ENCODE data around the gene U2SURP. TPM values are rescaled to one million over a fixed set of nuclear protein-coding genes. Genes with fewer than 3 reads are reported as not detected.

Gene U2SURP
- total RNA-seq, 4 donors from 2014 or later, result 36.7 to 180 (median 79.3) TPM

DNA sequence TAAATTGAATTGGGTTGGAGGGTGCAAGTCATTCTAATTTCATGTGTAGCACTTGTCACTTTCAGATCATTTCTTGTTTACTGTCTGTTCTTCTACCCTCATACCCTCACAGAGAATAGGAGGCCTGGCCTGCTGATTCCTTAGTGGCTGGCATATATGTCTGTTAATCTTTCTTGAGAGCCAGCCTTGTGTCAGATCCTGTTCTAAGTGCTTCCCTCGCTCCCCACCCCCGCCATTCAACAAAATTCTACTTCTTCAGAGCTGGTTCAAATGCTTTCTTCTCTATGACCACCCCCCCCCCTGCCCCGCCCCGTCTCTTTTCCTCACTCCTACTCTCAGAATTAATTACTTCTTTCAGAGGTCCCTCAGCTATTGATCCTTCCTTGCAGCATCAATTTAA is 1.5 kb upstream of the U2SURP start:
- Histone ChIP-seq H3K4me1 (peaks cover 13 to 37% (median 24%) of the 10 kb centered on the region in 4 donors), H3K9me3 (no peaks in the 10 kb centered on the region), H3K4me3 (no peak overlapping the region), H3K27me3 (no peaks in the 10 kb centered on the region), H3K27ac (peak overlapping the region in 3 of 4 donors; percentile 92 to 94 (median 93)), H3K36me3 (no peaks in the 10 kb centered on the region)
- in situ Hi-C loops (cut with MboI; ENCODE audit: low pct_ligation_motif_present in 1 of 4, low pct_unique_long_range_greater_than_20kb in 1 of 4, low sequenced_read_pairs in 3 of 4) (loop anchor here (10.0 to 25.0 kb wide), 5 partner anchors 163 to 415 kb away; partner anchors contain the start of genes PLS1 (in 3 of the 4) and ATR (in 1 of the 4)), intact Hi-C loops (cut with DNase I; ENCODE audit: low total_unique reads) (loop anchor here (10.0 kb wide), 1 partner anchor 425 kb away; the partner anchor contains the start of gene ATR)
- no peak for TF ChIP-seq EP300 (IDR thresholded peaks at IDR 0.05; ENCODE audit: low read depth)
- TF ChIP-seq CTCF (IDR thresholded peaks at IDR 0.05), result no peak
- no peak for TF ChIP-seq POLR2A (IDR thresholded peaks at IDR 0.05)
- no peak for TF ChIP-seq POLR2AphosphoS5 (IDR thresholded peaks at IDR 0.05)
- no peak for DNase-seq
- 78 to 100% methylated on average over 2 to 4 of the region's 4 CpGs for WGBS, 2 donors (ENCODE audit: low coverage in 1 of 2)

- peaks cover 13 to 44% (median 24%) of the 10 kb centered on the region in 4 donors for H3K4me1 ChIP-seq
- H3K36me3 ChIP-seq, result no peaks in the 10 kb centered on the region
- H3K27me3 ChIP-seq, result no peaks in the 10 kb centered on the region
- in situ Hi-C loops (cut with MboI; ENCODE audit: low pct_ligation_motif_present in 1 of 4, low pct_unique_long_range_greater_than_20kb in 1 of 4, low sequenced_read_pairs in 3 of 4), result no loop called here
- intact Hi-C loops (cut with DNase I; ENCODE audit: low total_unique reads), result loop anchor here (10.0 kb wide), 1 partner anchor 426 kb away; the partner anchor contains the start of gene ATR
- no peak for TF ChIP-seq EP300 (IDR thresholded peaks at IDR 0.05; ENCODE audit: low read depth)
- no peak for TF ChIP-seq CTCF (IDR thresholded peaks at IDR 0.05)
- TF ChIP-seq POLR2A (IDR thresholded peaks at IDR 0.05), result no peak
- TF ChIP-seq POLR2AphosphoS5 (IDR thresholded peaks at IDR 0.05), result no peak
- 8 to 16% methylated on average over 2 to 10 of the region's 10 CpGs for WGBS, 2 donors (ENCODE audit: low coverage in 1 of 2)
- peak overlapping the region; percentile 91 to 94 (median 92) for H3K27ac ChIP-seq
- H3K9me3 ChIP-seq, result no peaks in the 10 kb centered on the region
- peak; percentile 20 for DNase-seq
- H3K4me3 ChIP-seq, result peak overlapping the region; percentile 48 to 97 (median 84)
Measured at GRCh38 chr3:143000528-143000927, 842 bp upstream of the U2SURP start.

DNA sequence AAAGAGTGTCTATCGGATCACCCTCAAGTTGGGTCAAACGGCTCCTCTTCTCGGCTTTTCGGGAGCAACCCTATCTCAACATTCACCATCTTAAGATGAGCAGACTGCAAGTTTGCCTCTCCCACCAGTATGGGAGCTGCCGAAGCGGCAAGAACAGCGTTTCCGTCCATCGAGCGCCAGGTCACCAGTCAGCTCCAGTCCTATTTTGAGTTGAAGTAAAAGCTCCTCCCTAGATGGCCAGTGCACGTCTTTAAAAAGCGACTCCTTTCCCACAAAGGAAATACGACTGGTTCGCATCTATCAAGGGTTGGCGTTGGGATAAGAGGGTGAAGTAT is 369 bp upstream of the U2SURP start:
- intact Hi-C loops (cut with DNase I; ENCODE audit: low total_unique reads), result loop anchor here (10.0 kb wide), 1 partner anchor 426 kb away; the partner anchor contains the start of gene ATR
- peaks cover 13 to 46% (median 24%) of the 10 kb centered on the region in 4 donors for H3K4me1 ChIP-seq
- TF ChIP-seq EP300 (IDR thresholded peaks at IDR 0.05; ENCODE audit: low read depth) (no peak), CTCF (IDR thresholded peaks at IDR 0.05) (no peak), POLR2A (IDR thresholded peaks at IDR 0.05) (no peak), POLR2AphosphoS5 (IDR thresholded peaks at IDR 0.05) (no peak)
- H3K4me3 ChIP-seq, result peak overlapping the region; percentile 48 to 97 (median 84)
- peak overlapping the region; percentile 91 to 94 (median 92) for H3K27ac ChIP-seq
- H3K36me3 ChIP-seq, result no peaks in the 10 kb centered on the region
- in situ Hi-C loops (cut with MboI; ENCODE audit: low pct_ligation_motif_present in 1 of 4, low pct_unique_long_range_greater_than_20kb in 1 of 4, low sequenced_read_pairs in 3 of 4), result no loop called here
- no peaks in the 10 kb centered on the region for H3K27me3 ChIP-seq
- H3K9me3 ChIP-seq, result no peaks in the 10 kb centered on the region
- no peak for DNase-seq
- WGBS, 2 donors (ENCODE audit: low coverage in 1 of 2), result 0 to 1% methylated on average over 4 to 15 of the region's 15 CpGs

GRCh38 chr3:143002083-143002712 is 828 bp downstream of the U2SURP start:
- no peak for DNase-seq
- intact Hi-C loops (cut with DNase I; ENCODE audit: low total_unique reads), result loop anchor here (10.0 kb wide), 1 partner anchor 427 kb away; the partner anchor contains the start of gene ATR
- Histone ChIP-seq H3K9me3 (no peaks in the 10 kb centered on the region), H3K4me1 (peaks cover 13 to 46% (median 24%) of the 10 kb centered on the region in 4 donors), H3K27ac (peak overlapping the region; percentile 91 to 94 (median 92)), H3K36me3 (no peaks in the 10 kb centered on the region), H3K27me3 (no peaks in the 10 kb centered on the region), H3K4me3 (peak overlapping the region; percentile 70 to 97 (median 84))
- WGBS, 2 donors (ENCODE audit: low coverage in 1 of 2), result 0 to 2% methylated on average over 10 to 19 of the region's 19 CpGs
- in situ Hi-C loops (cut with MboI; ENCODE audit: low pct_ligation_motif_present in 1 of 4, low pct_unique_long_range_greater_than_20kb in 1 of 4, low sequenced_read_pairs in 3 of 4), result no loop called here
- TF ChIP-seq EP300 (IDR thresholded peaks at IDR 0.05; ENCODE audit: low read depth), result no peak
- TF ChIP-seq POLR2A (IDR thresholded peaks at IDR 0.05), result no peak
- TF ChIP-seq POLR2AphosphoS5 (IDR thresholded peaks at IDR 0.05), result no peak
- no peak for TF ChIP-seq CTCF (IDR thresholded peaks at IDR 0.05)
